IPS-20b (cell line): ENCODE data around the gene TPST2.

Source experiments
- H3K27ac ChIP-seq: one replicate; pipeline ENCODE4 v1.5.1; 2013; ENCODE audit warnings: low read length
- H3K27me3 ChIP-seq: 2 replicates; pipeline ENCODE4 v1.6.1; 2013; ENCODE audit warnings: mild to moderate bottlenecking, low read length, inconsistent platforms; ENCODE audit not compliant: insufficient read depth
- H3K36me3 ChIP-seq: 2 replicates; pipeline ENCODE4 v1.6.1; 2013; ENCODE audit warnings: low read depth, mild to moderate bottlenecking, inconsistent platforms, low read length, moderate library complexity; ENCODE audit not compliant: insufficient read depth
- H3K4me1 ChIP-seq: 2 replicates; pipeline ENCODE4 v1.6.1; 2013; ENCODE audit warnings: mild to moderate bottlenecking, control low read depth, inconsistent platforms, low read length, moderate library complexity; ENCODE audit not compliant: insufficient read depth
- H3K4me3 ChIP-seq: 2 replicates; pipeline ENCODE4 v1.5.1; 2013; ENCODE audit warnings: mild to moderate bottlenecking, low read length, inconsistent platforms
- H3K9ac ChIP-seq: 2 replicates; pipeline ENCODE4 v1.6.1; 2013; ENCODE audit warnings: low read depth, mild to moderate bottlenecking, inconsistent platforms, low read length, moderate library complexity
- H3K9me3 ChIP-seq: 2 replicates; pipeline ENCODE4 v1.6.1; 2013; ENCODE audit warnings: mild to moderate bottlenecking, low read depth, low read length, inconsistent platforms; ENCODE audit not compliant: insufficient read depth

The TPST2 gene

DNA sequence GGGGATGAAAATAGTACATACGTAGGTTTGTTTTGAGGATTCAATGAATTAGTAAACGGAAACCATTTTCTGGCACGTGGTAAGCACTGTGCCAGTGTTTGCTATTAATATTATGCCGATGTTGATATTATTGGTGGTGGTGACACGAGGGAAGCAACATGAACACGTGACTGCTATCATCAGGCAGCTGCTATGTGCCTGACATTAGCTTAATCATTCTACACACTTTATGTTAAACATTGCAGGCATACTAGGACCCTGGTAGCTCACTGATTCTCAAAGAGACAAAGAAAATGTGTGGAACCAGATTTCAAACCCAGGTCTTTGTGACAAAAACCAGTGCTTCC lies 105.6 kb downstream of the TPST2 start:
- Histone ChIP-seq H3K4me3 (peak overlapping the region; percentile 99), H3K27me3 (no peaks in the 10 kb centered on the region), H3K9me3 (no peaks in the 10 kb centered on the region), H3K36me3 (peaks cover 60% of the 10 kb centered on the region), H3K27ac (no peak overlapping the region), H3K4me1 (peaks cover 9% of the 10 kb centered on the region; the same call in 1 of the 2 replicates), H3K9ac (peak overlapping the region; percentile 93)

- H3K9me3 ChIP-seq = no peaks in the 10 kb centered on the region
- H3K27ac ChIP-seq = peak within 1 kb of the TSS; percentile 90
- peaks cover 10% of the 10 kb centered on the region; the same call in 1 of the 2 replicates for H3K4me1 ChIP-seq
- peak within 1 kb of the TSS; percentile 99 for H3K4me3 ChIP-seq
- peaks cover 60% of the 10 kb centered on the region for H3K36me3 ChIP-seq
- H3K27me3 ChIP-seq = no peaks in the 10 kb centered on the region
- H3K9ac ChIP-seq = peak within 1 kb of the TSS; percentile 93
Observed at GRCh38 chr22:26483439-26484359, 106.2 kb downstream of the TPST2 start, which contains the start of the genes HPS4 and SRRD. TSS of gene HPS4 (minus strand) at chr22:26483783. CDS start at chr22:26481762, 2,021 bp downstream. TSS of gene SRRD (plus strand) at chr22:26483877. CDS start at chr22:26483891, 14 bp downstream.

DNA sequence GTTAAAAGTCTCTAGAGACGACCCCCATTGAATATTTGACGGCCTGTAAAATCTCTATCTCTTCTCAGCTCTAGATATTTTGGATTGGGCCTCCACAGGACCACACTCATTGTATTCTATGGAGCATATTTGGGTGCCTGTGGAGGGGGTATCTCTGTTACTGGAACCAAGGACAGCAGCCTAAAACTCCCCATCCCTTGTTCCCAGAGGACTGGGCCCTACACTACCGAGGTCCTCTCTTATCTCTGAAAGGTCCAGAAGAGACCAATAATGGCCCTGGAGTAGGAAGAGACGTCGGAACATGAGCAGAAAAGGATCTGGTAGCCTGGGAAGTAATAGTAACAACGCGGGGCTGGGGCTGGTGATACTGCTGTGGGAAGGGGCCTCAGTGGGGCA lies 106.9 kb downstream of the TPST2 start:
- no peaks in the 10 kb centered on the region for H3K27me3 ChIP-seq
- peaks cover 59% of the 10 kb centered on the region for H3K36me3 ChIP-seq
- H3K9me3 ChIP-seq = no peaks in the 10 kb centered on the region
- peaks cover 10% of the 10 kb centered on the region; the same call in 1 of the 2 replicates for H3K4me1 ChIP-seq
- peak overlapping the region; percentile 93 for H3K9ac ChIP-seq
- H3K4me3 ChIP-seq = peak overlapping the region; percentile 99
- H3K27ac ChIP-seq = peak overlapping the region; percentile 90

- Histone ChIP-seq H3K36me3 (peaks cover 59% of the 10 kb centered on the region), H3K27me3 (no peaks in the 10 kb centered on the region), H3K4me3 (no peak overlapping the region), H3K27ac (no peak overlapping the region), H3K4me1 (peaks cover 10% of the 10 kb centered on the region), H3K9me3 (no peaks in the 10 kb centered on the region), H3K9ac (peak overlapping the region; percentile 93; the same call in 1 of the 2 replicates)
Observed at GRCh38 chr22:26482161-26482560, 107.8 kb downstream of the TPST2 start.

- H3K27ac ChIP-seq = no peak overlapping the region
- H3K9me3 ChIP-seq = no peaks in the 10 kb centered on the region
- H3K4me3 ChIP-seq = 0 out of 2 replicates have a peak overlapping the region, but pooled peaks have one; percentile 23
- no peaks in the 10 kb centered on the region for H3K27me3 ChIP-seq
- H3K9ac ChIP-seq = peak overlapping the region; percentile 8; the same call in 1 of the 2 replicates
- peaks cover 61% of the 10 kb centered on the region for H3K36me3 ChIP-seq
- peaks cover 10% of the 10 kb centered on the region for H3K4me1 ChIP-seq
Observed at GRCh38 chr22:26481694-26482093, 108.2 kb downstream of the TPST2 start.

DNA sequence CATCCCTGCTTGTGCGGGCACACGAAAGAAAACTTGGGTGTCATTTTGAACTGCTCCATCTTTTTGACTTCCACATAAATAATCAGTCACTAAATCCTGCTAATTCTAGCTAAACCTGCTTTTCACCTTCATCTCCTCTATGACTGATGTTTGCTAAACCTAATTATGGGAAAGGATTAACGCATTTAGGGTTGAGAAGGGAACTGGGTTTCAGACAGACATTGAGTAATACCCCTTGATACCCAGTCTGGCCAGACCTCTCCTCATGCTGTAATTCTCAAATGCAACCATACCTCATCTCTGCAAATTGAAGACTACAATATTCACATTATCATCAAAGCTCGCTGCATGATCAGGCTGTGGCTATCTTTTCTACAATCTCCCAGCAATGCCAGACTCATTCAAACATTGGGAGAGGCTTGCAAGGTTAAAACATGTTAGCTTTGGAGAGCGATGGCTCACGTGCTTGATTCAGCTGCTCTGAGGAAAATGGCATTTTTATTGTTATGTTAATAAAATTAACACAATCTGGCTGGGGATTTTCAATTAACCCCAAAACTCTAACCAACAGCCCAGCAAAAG lies 108.7 kb downstream of the TPST2 start:
- Histone ChIP-seq H3K27ac (no peak overlapping the region), H3K4me3 (peak overlapping the region; percentile 23; the same call in 1 of the 2 replicates), H3K9ac (peak overlapping the region; percentile 43; the same call in 1 of the 2 replicates), H3K36me3 (peaks cover 61% of the 10 kb centered on the region), H3K27me3 (no peaks in the 10 kb centered on the region), H3K9me3 (no peaks in the 10 kb centered on the region), H3K4me1 (peaks cover 10% of the 10 kb centered on the region)

GRCh38 chr22:26480611-26480932 lies 109.4 kb downstream of the TPST2 start:
- peaks cover 10% of the 10 kb centered on the region for H3K4me1 ChIP-seq
- H3K9me3 ChIP-seq = no peaks in the 10 kb centered on the region
- no peak overlapping the region; the same call in 1 of the 2 replicates for H3K4me3 ChIP-seq
- peak overlapping the region; percentile 43; the same call in 1 of the 2 replicates for H3K9ac ChIP-seq
- no peak overlapping the region for H3K27ac ChIP-seq
- H3K36me3 ChIP-seq = peaks cover 61% of the 10 kb centered on the region
- no peaks in the 10 kb centered on the region for H3K27me3 ChIP-seq

DNA sequence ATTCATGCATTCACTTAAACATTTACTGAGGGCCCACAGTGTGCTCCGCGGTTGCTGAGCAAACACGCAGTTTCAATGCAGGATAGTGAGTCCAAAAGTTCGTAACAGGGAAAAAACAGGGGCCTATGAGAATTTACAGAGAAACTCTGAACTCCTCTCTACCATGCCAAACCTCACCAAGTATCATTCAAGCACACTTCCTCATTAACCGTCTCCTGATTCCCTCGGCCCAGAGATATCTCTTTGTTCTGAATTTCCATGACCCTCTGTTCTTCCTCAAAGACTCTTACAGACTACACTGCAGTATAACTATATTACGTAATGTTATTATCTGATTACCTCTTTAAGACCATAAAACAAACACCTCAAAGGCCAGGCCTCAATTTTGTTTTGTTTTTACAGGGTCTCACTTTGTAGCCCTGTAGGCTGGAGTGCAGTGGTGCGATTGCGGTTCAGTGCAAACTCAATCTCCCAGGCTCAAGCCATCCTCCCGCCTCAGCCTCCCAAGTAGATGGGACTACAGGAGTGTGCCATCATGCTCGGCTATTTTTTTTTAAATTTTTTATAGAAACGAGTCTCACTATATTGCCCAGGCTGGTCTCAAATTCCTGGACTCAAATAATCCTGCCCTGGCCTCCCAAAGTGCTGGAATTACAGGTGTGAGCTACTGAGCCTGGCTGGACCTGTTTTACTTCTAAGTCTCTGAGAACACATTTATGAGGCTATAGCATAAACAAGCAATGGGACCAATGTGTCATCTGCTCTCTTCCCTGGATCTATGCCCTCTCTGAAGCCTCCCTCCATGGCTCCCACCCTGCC lies 109.9 kb downstream of the TPST2 start:
- no peak overlapping the region for H3K27ac ChIP-seq

DNA sequence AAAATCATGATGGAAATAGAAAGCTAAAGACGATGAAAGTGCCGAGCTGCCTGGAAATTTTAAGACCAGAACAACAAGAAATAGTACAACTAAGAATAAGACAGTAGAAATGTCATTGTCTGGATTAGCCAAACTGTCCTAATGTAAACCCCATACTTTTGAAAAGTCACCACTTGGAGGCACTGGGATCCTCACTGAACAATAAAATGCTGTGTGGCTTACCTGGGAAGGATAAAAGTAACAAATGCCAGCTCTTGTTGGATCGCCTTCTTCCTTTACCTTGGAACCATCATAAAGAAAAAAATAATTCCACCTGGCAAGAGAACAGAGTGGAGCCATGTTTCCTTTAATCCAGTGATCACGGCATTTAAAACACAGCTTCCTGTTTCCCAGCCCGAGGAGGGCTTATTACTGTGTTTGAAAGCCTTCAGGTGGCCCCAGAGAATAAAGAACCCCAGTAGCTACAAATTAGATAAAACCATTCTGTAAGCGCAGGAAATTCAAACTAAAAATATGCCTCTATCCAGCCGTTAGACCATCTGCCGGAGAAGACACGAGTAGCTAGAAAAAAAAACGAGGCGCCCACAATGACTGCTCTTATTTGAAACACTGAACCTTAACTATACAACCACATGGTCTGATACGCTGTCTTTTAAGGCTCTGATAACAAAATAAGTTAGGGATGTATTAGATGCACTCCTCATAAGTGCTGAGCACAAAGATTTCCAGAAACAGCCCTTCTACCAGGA lies 110.7 kb downstream of the TPST2 start:
- Histone ChIP-seq H3K4me3 (0 out of 2 replicates have a peak overlapping the region, but pooled peaks have one; percentile 32), H3K9ac (0 out of 2 replicates have a peak overlapping the region, but pooled peaks have one; percentile 29), H3K27ac (no peak overlapping the region), H3K27me3 (no peaks in the 10 kb centered on the region), H3K36me3 (peaks cover 73% of the 10 kb centered on the region), H3K9me3 (no peaks in the 10 kb centered on the region), H3K4me1 (peaks cover 10% of the 10 kb centered on the region)

More for the DNA sequence above, 109.9 kb downstream of the TPST2 start:
- H3K27me3 ChIP-seq = no peaks in the 10 kb centered on the region
- peaks cover 10% of the 10 kb centered on the region for H3K4me1 ChIP-seq
- 0 out of 2 replicates have a peak overlapping the region, but pooled peaks have one; percentile 29 for H3K9ac ChIP-seq
- H3K36me3 ChIP-seq = peaks cover 65% of the 10 kb centered on the region
- H3K9me3 ChIP-seq = no peaks in the 10 kb centered on the region
- H3K4me3 ChIP-seq = 0 out of 2 replicates have a peak overlapping the region, but pooled peaks have one; percentile 32

DNA sequence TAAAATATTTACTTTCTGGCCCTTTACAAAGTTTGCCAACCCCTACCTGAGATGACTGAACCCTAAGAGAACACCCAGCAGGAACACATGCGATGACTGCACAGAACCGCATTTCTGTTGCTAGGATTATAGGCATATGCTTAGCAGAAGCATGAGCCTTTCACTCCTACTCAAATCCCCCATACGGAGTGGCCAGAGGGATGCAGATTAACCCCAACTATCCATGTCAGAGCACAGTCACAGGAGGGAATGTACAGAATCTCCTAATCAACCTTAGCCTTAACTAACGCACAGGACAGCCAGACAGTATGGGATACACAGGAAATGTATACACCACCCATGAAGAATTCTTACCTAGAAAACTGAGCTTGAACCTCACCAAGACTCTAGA lies 112.6 kb downstream of the TPST2 start:
- Histone ChIP-seq H3K27ac (no peak overlapping the region), H3K27me3 (no peaks in the 10 kb centered on the region), H3K4me3 (no peak overlapping the region), H3K36me3 (peaks cover 91% of the 10 kb centered on the region), H3K9ac (no peak overlapping the region), H3K4me1 (peaks cover 6% of the 10 kb centered on the region), H3K9me3 (no peaks in the 10 kb centered on the region)
